ENCODE data around the gene USH2A.

DNA sequence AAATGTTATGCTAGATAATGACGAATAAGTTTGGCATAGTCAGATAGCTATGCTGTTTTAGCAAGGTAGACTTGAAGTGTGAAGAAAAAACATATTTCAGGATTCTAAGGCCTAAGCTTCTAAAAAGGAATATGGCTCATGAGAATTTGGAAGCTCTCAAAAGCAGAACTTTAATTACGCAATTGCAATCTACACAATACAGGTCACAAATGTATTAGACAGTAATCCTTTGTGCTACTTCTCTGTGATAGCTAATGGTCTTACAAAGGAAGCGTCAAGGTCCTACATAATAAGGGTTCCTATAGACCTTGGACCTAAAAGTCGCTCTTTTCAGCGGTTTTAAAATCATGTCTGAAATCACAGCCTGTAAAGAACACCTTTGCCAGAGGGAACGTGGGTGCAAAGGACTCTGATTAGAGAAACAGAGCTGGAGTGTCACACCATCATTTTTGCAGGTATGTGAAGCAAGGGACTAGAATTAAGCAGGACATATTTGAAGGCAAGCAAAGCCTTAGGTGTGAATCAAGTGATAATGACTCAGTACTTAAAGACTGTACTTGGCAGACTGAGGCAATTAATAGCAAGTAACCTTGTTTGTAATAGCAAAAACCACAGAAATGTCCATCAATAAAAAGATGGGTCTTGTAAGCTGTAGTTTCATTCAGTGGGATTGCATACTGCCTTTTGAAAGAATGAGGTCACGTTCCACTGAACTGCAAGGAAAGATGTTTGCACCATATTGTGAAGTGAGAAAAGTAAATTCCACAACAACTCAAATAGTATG is 436.0 kb downstream of the USH2A start:
- TF ChIP-seq EZH2phosphoT487 (IDR thresholded peaks at IDR 0.05) (no peak), EZH2 (IDR thresholded peaks at IDR 0.05) (no peak)
- TF ChIP-seq, protein P1, sequence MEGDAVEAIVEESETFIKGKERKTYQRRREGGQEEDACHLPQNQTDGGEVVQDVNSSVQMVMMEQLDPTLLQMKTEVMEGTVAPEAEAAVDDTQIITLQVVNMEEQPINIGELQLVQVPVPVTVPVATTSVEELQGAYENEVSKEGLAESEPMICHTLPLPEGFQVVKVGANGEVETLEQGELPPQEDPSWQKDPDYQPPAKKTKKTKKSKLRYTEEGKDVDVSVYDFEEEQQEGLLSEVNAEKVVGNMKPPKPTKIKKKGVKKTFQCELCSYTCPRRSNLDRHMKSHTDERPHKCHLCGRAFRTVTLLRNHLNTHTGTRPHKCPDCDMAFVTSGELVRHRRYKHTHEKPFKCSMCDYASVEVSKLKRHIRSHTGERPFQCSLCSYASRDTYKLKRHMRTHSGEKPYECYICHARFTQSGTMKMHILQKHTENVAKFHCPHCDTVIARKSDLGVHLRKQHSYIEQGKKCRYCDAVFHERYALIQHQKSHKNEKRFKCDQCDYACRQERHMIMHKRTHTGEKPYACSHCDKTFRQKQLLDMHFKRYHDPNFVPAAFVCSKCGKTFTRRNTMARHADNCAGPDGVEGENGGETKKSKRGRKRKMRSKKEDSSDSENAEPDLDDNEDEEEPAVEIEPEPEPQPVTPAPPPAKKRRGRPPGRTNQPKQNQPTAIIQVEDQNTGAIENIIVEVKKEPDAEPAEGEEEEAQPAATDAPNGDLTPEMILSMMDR (IDR thresholded peaks at IDR 0.05): no peak
